NCI-H146 treated with DMSO at 0.1 percent for 48 hours (cell line): Measurements from ENCODE around the gene MOCS1.

Experiments
- DNase-seq: peaks from one replicate; lab custom pipeline; 2025; ENCODE audit not compliant: unreplicated experiment; lab: John Stamatoyannopoulos, UW

The MOCS1 gene

DNA sequence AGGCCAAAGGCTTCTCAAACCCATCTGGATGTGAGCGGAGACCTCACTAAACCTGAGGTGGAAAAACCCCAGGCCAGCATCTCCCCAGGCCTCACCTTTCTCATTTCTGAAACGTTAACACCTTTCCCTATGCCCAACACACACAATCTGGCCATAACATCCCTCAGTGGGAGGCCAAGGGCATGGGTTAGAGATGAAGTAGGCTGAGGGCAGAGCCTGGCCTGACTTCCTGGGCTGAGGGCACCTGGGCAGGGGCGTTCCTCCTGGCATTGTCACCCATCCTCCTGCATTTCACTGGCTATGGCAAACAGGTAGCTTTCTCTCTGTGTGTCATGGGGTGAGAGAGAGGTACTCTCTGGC lies 8.4 kb downstream of the MOCS1 start:
- no peak for DNase-seq

DNA sequence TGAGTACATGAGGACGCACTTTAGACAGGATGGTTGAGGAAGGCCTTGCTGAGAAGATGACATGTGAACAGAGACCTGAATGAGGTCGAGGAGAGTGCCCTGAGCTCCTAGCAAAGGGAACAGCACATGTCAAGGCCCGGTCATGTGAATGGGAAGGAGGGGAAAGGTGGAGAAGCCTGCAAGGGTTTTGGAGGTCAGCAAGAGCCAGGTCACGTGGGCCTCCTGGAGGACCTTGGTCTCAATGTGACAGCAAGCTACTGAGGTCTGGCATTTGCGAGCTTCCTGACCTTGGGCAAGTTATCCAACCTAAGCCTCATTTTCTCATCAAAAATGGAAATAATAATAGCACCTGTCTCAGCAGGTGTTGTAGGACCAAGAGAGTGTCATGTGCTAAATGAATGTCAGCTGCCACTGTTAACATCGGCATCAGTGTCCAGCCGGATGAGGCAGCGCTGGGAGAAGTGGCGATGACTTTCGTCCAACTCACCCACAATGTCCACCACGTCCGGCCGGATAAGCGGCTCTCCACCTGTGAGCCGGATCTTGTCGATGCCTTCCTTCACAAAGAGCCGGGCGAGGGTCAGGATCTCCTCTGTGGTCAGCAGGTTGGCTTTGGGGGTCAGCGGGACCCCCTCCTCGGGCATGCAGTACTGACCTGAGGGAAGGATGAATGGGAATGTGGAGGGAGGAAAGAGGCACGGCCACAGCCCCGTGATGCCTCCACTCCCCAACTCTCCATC lies 8.9 kb downstream of the MOCS1 start:
- no peak for DNase-seq

DNA sequence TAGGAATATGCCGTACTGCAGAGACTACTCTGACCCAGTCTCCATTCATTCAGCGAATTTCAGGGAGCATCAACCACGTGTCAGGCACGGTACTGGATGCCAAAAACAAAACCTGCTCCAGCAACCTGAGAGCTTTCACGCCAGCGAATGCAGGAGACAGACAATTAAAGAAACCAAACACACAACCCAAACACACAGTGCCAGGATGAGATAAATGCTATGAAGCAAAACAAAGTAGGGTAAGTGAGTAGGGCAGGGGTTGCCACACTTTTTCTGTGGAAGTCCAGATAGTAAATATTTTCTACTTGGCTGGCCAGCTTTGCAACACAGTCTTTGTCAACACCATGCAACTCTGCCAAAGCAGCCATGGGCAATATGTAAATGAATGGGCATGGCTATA lies 10.0 kb downstream of the MOCS1 start:
- DNase-seq = no peak

DNA sequence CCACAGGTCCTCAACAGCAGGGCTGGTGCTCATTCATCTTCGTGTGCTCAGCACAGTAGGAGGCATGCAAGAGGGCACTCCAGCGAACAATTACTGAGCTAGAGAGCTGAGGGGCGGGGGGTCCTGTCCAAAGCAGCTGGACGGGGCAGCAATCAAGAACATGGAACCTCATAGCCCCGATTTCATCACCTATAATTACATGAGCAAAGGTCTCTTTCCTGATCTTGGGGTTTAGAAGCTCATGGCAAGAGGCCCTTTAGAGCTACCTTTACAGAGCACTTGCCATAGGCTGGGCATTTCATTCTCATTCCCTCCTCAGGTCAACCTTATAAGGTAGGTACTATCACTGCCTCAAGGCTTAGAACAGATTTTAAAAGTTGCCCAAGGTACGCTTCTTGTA lies 10.4 kb downstream of the MOCS1 start:
- peak; percentile 13 for DNase-seq

DNA sequence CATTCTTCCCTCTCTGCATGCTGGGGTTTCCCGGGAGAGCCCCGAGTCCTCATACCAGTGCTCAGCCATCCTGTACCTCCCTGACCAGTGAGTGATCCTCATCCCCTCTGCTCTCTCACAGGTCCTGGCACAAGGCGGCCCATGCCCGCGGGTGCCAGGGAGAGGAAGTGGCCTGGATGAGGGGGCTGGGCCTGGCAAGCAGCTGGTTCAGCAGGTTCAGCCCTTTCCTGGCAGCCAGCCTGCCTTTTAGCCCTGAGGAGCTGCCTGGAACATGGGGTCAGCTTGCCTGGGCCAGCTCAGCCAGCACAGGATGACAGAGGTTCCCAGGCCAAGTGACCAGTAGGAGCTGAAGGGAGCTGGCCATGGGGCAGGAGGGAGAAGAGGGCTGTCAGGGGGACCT lies 10.9 kb downstream of the MOCS1 start:
- DNase-seq = no peak

DNA sequence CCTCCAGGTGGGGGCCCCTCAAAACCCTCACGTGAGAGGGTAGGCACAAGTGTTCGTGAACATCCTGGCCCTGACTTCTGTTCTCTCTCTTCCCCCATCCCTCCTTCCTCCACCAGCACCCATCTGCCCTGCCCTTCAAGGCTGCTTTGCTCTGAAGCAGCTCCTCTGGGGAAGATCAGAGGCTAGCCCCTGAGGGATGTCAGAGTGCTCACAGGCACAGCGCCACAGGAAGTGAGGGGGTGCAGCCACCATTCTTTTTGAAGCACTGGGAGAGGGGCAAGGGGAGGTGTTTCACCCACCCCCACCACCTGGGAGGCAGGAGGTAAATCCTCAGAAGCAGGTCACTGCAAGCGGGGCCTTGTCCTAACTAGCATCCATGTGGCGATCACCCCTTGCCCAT lies 11.4 kb downstream of the MOCS1 start:
- no peak for DNase-seq

DNA sequence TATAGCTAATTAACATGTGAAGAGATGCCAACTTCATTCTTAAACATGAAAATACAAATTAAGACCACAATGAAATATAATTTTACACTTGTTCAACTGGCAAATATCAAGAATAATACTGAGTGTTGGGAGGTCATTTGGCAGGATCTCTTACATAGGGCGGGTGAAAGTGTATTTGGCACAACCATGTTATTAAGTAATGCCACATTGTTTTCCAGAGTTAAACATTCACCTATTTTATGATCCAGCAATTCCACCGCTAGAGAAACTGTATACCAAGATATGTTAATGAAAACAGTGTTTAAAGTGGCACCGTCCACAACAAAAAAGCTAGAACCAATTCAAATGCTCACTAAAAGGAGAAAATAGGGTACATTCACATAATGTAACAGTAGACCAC lies 14.1 kb downstream of the MOCS1 start:
- no peak for DNase-seq

DNA sequence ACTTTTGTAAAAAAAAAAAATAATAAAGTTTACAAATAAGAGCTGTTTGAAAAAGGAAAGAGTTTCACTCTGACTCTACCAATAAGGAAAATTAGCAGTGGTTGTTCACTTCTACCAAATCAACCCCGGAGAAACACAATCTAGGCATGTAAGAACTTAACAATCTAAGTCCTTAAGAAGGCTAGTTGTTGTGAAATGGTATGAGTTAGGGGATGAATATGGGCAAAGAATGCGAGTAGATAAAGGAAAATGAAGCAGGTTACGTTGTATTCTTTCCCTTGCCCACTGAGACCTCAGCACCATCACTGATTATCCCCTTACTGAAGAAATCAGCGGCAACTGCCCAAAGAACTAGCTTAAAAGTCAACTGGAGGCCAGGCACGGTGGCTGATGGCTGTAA lies 15.4 kb downstream of the MOCS1 start:
- no peak for DNase-seq

DNA sequence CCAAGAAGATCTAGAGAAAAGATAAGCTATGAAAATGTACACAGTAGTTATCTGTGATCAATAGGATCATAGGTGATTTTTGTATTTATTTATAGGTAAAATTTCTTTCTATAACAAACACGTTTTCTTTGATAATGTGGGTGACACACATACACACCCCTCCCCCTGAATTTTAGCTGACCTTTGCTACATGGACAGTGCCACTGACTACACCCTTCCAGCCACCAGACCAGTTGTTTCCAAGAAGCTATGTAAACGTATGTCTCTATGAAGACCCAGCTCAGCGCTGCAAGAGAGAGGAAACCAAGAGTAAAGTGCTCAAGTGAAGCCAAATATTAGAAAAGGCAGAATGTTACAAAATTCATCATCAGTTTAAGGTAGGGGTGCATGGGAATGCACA lies 16.3 kb downstream of the MOCS1 start:
- no peak for DNase-seq

DNA sequence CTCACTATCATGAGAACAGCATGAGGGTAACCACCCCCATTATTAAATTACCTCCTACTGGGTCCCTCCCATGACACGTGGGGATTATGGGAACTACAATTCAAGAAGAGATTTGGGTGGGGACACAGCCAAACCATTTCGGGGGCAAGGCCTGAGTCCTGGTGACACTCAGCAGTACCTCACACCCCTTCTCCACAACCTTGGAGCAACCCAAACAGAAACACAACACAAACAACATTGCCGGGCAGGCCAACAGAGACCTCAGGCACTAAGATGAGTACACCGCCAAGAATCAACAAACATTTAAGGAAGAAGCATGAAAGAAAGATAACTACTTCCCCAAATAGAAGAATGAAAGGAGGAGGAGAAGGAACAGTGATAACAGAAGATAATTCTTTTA lies 16.9 kb downstream of the MOCS1 start:
- DNase-seq = no peak

DNA sequence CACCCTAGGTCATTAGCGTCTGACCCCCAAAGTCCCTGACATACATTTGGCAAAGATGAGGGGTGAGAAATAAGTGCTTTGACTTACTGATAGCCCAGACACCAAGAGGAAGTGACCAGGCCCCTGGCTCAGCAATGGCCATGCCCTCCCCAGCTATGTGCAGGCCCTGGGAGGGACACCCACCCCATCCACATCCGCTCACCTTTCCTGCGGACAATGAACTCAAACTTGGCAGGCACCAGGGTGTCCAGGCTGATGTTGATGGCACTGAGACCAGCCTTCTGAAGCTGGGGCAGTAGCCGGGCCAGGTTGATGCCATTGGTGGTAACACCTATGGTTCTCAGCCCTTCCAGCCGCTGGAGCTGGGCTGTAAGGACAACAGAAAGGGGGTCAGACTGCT lies 18.4 kb downstream of the MOCS1 start:
- DNase-seq = no peak

DNA sequence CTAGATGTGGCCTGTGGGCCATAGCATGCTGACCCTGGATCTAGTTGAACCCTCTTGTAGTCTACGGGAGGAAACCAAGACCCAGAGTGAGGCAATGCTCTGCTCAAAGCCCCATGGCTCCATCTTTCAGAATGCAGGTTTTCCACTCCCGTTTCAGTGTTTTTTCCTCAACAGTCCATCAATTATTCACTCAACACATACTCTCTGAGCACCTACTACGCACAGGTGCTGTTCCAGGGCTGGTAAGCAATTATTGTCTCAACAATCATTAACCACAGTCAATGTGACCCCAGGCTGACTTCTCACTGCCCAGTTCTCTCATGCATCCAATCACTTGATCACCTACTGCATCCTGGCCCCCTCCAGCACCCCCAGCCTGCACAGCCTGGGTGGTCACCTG lies 20.0 kb downstream of the MOCS1 start:
- no peak for DNase-seq

DNA sequence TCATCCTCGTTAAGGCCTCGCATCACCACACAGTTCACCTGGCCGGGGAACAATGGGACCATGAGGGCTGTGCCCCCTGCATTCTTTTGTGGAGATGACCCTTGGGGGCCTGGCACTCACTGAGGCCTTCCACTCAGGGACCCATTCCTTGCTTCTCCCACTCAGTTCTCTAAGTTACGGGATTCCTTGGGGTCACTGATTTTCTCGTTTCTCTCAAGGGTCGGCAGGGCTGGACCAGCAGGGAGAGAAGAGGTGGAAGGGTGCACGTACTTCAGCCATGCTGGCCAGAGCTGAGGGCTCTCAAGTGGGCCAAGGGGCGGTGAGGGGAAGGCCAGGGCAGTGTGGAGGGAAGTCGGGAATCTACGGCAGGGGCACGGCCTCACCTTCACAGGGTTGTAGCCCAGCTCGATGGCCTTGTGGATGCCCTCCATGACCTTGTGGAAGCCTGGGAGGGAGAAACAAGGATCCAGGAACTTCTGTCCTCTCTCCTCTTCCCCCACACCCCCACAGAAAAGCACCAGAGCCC lies 20.8 kb downstream of the MOCS1 start:
- no peak for DNase-seq

DNA sequence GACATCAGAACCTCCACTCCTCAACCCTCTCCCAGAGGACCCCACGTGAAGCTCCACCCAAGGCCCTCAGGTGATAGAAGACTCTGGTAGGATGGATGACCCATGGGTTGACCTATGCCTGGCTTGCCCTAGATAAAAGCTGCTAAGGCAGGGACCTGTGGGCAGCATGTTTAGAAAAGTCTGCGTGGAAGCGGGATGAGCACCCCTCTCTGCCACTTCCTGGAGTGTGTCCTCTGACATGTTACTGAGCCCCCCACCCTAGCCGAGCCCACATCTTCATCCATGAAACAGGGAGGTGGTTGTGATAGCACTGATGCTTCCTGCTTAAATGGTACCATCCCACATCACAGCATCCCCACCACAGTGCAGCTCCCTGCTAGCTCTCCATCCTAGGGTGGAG lies 21.8 kb downstream of the MOCS1 start:
- DNase-seq = no peak

DNA sequence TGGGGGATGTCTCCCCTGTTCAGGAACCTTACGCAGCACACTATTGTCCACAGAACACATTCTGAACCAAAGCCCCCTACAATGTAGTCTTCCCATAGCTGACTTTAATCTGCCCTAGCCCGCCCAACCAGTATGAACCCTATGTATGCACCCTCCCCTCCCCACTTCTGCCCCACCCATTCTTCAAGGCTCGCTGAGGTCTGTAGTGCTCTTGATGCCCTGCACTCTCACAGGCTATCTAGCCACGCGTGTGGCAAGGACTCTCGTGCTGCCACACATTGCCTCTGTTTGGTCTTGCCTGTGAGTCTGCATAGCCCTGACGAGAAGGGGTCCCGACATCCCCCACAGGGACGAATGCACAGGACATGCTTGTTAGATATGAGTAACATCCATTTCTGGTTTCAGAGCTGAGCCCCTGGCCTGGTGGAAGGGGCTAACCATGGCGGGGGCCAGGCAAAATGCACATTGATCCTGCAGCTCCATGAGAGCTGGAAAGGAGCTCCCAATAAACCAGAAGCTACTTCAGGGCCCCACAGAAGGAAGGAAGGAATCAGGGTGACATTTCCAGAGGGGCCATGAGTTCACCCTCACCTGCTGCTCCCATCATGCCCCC lies 22.6 kb downstream of the MOCS1 start:
- DNase-seq = no peak

DNA sequence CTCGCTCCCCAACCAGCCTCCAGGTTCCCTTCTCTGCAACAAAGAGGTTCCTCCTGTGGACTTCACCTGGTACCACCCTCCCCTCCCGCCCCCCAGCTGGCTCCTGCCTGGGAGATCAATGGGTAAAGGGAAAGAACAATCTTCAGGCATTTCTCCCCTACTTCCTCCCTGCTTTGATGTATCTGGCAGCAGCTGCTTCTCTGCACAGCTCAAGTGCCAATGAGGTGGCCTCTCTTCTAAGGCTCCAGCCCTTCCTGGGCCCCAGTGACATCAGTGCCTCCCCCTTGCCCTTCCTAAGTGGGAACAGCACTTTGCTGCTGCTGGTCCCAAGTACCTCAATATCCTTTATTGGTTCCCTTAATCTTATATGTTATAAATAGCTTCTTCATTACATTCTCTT lies 23.5 kb downstream of the MOCS1 start:
- no peak for DNase-seq

DNA sequence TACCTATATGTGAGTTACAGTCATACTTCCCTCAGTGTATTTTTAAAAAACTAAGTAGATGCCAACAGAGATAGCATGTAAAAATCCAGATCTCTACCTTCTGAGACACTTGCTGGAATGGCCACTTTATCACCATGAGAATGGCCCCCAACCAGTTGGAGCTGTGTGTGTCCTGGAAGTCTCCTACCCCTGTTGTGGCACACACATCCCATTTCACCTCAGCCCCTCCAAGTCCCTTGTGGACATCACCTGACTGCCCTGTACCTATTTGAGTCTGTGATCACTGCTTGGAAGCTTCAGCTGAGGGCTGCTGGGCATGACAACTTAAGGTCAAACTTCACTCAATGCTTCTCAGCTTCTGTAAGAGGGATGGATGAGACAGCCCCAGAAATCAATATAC lies 24.1 kb downstream of the MOCS1 start:
- no peak for DNase-seq

DNA sequence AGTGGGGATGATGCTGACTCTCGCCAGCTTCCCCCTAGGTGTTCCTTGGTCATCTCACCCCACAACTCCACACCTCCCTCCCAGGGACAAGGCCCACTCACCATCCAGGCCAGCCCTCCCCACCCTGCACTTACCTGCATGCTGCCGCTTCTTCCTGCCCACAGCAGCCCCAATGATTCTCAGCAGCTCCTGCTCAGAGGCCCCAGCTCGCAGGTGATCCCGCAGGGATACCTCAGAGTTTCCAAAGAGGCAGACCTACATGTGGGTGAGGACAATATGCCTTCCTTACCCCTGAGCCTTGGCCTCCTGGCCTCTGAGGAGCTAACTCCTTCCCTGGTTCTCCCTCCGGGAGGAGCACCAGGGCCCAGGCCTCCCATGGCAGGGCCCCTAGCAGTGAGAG lies 24.6 kb downstream of the MOCS1 start:
- no peak for DNase-seq

DNA sequence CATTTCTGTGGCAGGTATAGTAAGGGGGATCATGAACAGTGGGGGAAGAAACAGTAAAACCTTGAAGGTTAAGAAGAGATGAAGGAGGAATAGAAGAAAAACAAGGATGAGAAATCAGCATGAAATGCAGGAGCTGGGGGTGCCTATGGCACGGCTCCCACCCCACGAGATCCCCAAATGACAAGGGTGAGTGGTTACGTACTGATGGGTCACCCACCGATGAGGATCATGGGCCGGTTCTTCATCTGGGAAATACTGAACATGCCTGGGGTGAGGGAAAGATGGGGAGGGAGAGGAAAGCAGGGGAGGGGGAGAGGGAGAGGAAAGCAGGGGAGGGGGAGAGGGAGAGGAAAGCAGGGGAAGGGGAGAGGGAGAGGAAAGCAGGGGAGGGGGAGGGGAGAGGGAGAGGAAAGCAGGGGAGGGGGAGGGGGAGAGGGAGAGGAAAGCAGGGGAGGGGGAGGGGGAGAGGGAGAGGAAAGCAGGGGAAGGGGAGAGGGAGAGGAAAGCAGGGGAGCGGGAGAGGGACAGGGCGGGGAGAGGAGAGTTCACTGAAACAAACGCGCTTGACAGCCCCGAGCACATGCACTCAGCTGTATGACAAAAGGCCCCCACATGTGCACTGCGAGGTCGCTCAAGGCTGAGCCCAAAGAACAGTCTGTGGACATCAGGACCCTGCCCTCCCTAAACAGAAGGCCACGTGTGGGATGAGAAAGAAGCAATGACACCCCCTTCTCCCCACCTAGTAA lies 25.3 kb downstream of the MOCS1 start:
- no peak for DNase-seq

DNA sequence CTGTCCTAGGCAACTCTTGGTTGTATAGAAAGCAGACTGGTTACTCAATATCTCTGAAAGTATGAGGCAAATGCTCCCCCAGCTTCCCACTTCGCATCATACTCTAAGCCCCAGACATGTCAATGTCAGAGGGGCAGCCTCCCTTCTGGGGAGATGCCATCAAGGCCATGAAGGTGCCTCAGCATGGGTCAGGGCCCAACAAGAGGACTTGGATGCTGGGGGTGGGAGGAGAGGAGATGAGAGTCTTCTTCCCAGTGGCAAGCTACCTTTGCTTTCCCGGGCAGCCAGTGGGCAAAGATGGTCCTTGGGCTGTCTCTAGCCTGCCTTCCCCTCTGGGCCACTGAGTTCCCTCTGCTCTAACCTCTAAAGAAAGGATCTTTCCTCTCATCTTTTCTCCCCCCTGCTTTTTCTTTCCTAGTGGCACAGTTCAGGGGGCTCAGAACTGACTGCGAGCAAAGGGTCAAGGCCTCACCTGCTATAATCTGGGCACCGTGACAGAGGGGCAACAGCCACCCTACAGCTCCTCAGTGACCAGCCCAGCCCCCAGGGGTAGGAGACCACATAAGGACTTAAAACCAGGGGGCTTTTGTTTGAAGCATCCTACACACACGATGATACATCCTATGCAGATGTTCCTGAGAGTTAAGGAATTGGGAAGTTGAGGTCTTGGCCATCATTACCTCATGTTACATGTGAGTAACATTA lies 26.2 kb downstream of the MOCS1 start:
- DNase-seq = no peak

DNA sequence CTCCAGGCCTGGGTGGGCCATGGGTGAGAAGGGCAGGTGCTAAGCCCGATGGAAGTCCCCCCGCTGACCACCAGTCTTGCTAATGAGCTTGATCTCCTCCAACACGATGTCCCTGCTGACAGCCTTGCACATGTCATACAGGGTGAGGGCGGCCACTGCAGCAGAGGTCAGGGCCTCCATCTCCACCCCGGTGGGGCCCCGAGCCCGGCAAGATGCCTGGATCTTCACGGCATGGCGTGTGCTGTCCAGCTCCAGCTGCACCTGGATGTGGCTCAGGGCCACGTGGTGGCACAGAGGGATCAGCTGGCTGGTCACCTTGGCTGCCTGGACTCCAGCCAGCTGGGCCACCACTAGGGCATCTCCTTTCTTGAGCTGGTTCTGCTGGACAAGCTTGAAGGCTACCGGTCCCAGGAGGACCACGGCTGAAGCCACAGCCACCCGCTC lies 27.9 kb downstream of the MOCS1 start:
- no peak for DNase-seq

DNA sequence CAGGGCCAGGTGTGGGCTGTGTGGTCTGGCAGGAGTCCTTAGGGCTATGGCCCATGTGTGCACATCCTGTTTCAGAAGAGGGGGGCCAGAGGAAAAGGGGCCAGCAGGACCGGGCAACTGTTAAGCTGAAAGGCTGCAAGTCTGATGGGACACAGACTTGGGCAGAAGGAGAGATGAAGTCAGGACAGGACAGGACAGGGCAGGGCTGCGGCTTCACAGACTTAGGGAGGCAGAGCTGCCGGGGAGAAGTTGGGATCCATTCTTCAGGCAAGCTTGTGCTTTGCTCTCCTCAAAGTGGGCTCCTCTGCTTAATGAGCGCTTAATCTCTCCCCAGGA lies 28.7 kb downstream of the MOCS1 start:
- no peak for DNase-seq
